Measurements from ENCODE around the gene GKN1.

Gene GKN1

GRCh38 chr2:68961380-68961779 is 13.1 kb upstream of the GKN1 start:
- no peak for DNase-seq

- DNase-seq: no peak
These were observed 10.2 kb upstream of the GKN1 start for GRCh38 chr2:68964282-68964681.

- DNase-seq: no peak
These were observed 6.2 kb upstream of the GKN1 start for GRCh38 chr2:68968221-68968620.

GRCh38 chr2:68969736-68970490 is 4.5 kb upstream of the GKN1 start:
- DNase-seq: no peak

- DNase-seq: no peak
These were observed 3.7 kb upstream of the GKN1 start for GRCh38 chr2:68970566-68971265.

GRCh38 chr2:68971591-68972231 is 2.7 kb upstream of the GKN1 start:
- DNase-seq: no peak

GRCh38 chr2:68974946-68975665 is 670 bp downstream of the GKN1 start:
- DNase-seq: no peak

GRCh38 chr2:68975844-68976243 is 1.4 kb downstream of the GKN1 start:
- DNase-seq: no peak

- DNase-seq: no peak
These were observed 3.0 kb downstream of the GKN1 start for GRCh38 chr2:68977453-68977852.

GRCh38 chr2:68978098-68978497 is 3.7 kb downstream of the GKN1 start:
- DNase-seq: no peak

- DNase-seq: no peak
These were observed 6.5 kb downstream of the GKN1 start for GRCh38 chr2:68980956-68981355.

GRCh38 chr2:68987021-68987503 is 12.6 kb downstream of the GKN1 start:
- DNase-seq: no peak

GRCh38 chr2:68989035-68989434 is 14.6 kb downstream of the GKN1 start:
- no peak for DNase-seq

- no peak for DNase-seq
These were observed 17.9 kb downstream of the GKN1 start for GRCh38 chr2:68992341-68992740.

GRCh38 chr2:68992933-68993332 is 18.5 kb downstream of the GKN1 start:
- no peak for DNase-seq

- DNase-seq: no peak
These were observed 19.2 kb downstream of the GKN1 start for GRCh38 chr2:68993660-68994059.

GRCh38 chr2:68994864-68995263 is 20.4 kb downstream of the GKN1 start:
- DNase-seq: no peak

- no peak for DNase-seq
These were observed 21.5 kb downstream of the GKN1 start for GRCh38 chr2:68995916-68996315.

- no peak for DNase-seq
These were observed 23.0 kb downstream of the GKN1 start for GRCh38 chr2:68997401-68997800.

- no peak for DNase-seq
These were observed 27.4 kb downstream of the GKN1 start for GRCh38 chr2:69001879-69002278.

GRCh38 chr2:69003731-69004130 is 29.3 kb downstream of the GKN1 start:
- no peak for DNase-seq

- no peak for DNase-seq
These were observed 32.7 kb downstream of the GKN1 start for GRCh38 chr2:69007169-69007568.

GRCh38 chr2:69007603-69008002 is 33.2 kb downstream of the GKN1 start:
- no peak for DNase-seq

Measured in NCI-H2081 treated with DMSO at 0.1 percent for 48 hours (cell line).